ENCODE measurements around the gene NOL11. TPM values are rescaled to one million over a fixed set of nuclear protein-coding genes. Genes with fewer than 3 reads are reported as not detected.

Gene NOL11
- total and polyA plus RNA-seq, 2 of the 8 experiments (the other 6 are each of a cell fraction or from before 2014, with no cell fraction given): 58.0 to 97.2 TPM

- Histone ChIP-seq H2BK20ac (ENCODE audit: low read length) (no peak overlapping the region), H4K91ac (replicated peaks; ENCODE audit: insufficient read length, low read length) (no peak overlapping the region), H4K5ac (ENCODE audit: insufficient read length, low read depth, low read length) (no peak overlapping the region), H2BK120ac (replicated peaks; ENCODE audit: low read depth, low read length) (no peak overlapping the region), H3K23me2 (ENCODE audit: low read depth, low read length) (no peaks in the 10 kb centered on the region), H3K14ac (ENCODE audit: insufficient read length) (no peak overlapping the region), H3K9ac (replicated peaks in 1 of 4; ENCODE audit: extremely low read depth in 1 of 4, low read depth in 3 of 4, low read length in 3 of 4) (no peak overlapping the region), H2BK15ac (ENCODE audit: low read length) (no peak overlapping the region), H2BK5ac (ENCODE audit: low read depth, low read length) (no peak overlapping the region), H3K79me1 (ENCODE audit: low read depth, low read length) (no peaks in the 10 kb centered on the region), H3K4me2 (ENCODE audit: insufficient read depth in 1 of 2, low read depth in 2 of 2, low read length in 2 of 2) (no peak overlapping the region), H2AK5ac (ENCODE audit: low read depth, low read length) (no peak overlapping the region), H3K4me1 (replicated peaks in 1 of 4; ENCODE audit: control insufficient read depth in 3 of 4, insufficient read depth in 4 of 4, low read length in 3 of 4) (no peaks in the 10 kb centered on the region), H3K4me3 (ENCODE audit: extremely low read depth in 1 of 4, insufficient read depth in 2 of 4, low read depth in 3 of 4, low read length in 4 of 4) (no peak overlapping the region), H3K27ac (ENCODE audit: low read depth, low read length) (no peak overlapping the region), H3K36me3 (ENCODE audit: control insufficient read depth in 2 of 4, insufficient read depth in 4 of 4, low read length in 3 of 4) (no peaks in the 10 kb centered on the region), H3K23ac (ENCODE audit: insufficient read length) (no peak overlapping the region), H3K9me3 (ENCODE audit: insufficient read depth in 2 of 2, low read depth in 1 of 2, low read length in 1 of 2) (no peaks in the 10 kb centered on the region), H3K27me3 (replicated peaks in 1 of 4; ENCODE audit: control insufficient read depth in 3 of 4, extremely low read depth in 1 of 4, insufficient read depth in 3 of 4, low read length in 3 of 4) (no peaks in the 10 kb centered on the region), H4K8ac (ENCODE audit: extremely low read depth, insufficient read depth, low read length) (no peak overlapping the region), H4K20me1 (replicated peaks in 1 of 2; ENCODE audit: control insufficient read depth in 1 of 2, insufficient read depth in 2 of 2, low read length in 2 of 2) (no peaks in the 10 kb centered on the region), H3K79me2 (ENCODE audit: control insufficient read depth in 1 of 2, insufficient read depth in 2 of 2, low read length in 2 of 2) (no peaks in the 10 kb centered on the region), H2AFZ (ENCODE audit: low read length) (no peak overlapping the region), H3K4ac (replicated peaks; ENCODE audit: insufficient read length, low read depth, low read length) (no peak overlapping the region), H3K56ac (replicated peaks; ENCODE audit: insufficient read length, low read depth, low read length) (no peak overlapping the region), H3K18ac (ENCODE audit: extremely low read depth, low read length) (no peak overlapping the region), H2BK12ac (ENCODE audit: low read depth, low read length) (no peak overlapping the region)
- 73% methylated on average over 2 of the region's 2 CpGs; no CpG with 5 or more reads in 1 of the 2 experiments for WGBS, 2 experiments (ENCODE audit: extremely low coverage in 1 of 2, insufficient coverage in 1 of 2, insufficient read length in 1 of 2, insufficient replicate concordance in 2 of 2, low coverage in 1 of 2, low lambda C conversion rate in 2 of 2, missing lambda C conversion rate in 1 of 2)
- DNase-seq (ENCODE audit: low read depth in 1 of 2, low spot score in 2 of 2) (no peak), FAIRE-seq (no peak)
- ChIA-PET POLR2A (ENCODE audit: partially characterized antibody) (no interaction called here), CTCF (ENCODE audit: partially characterized antibody) (interaction anchor here (1.4 kb wide), 1 partner anchor 53 kb away, joined by 3 read pairs; no protein-coding TSS in a partner anchor)
- TF ChIP-seq RBBP5 (IDR thresholded peaks at IDR 0.05; ENCODE audit: borderline replicate concordance, low read depth, low read length) (no peak), CHD2 (IDR thresholded peaks at IDR 0.05; ENCODE audit: low read length) (no peak), ATF2 (IDR thresholded peaks at IDR 0.05; ENCODE audit: low read length) (no peak), SIX5 (IDR thresholded peaks at IDR 0.05; ENCODE audit: low read depth, low read length) (no peak), EGR1 (IDR thresholded peaks at IDR 0.05; ENCODE audit: borderline replicate concordance, low read depth, low read length) (no peak), EZH2 (IDR thresholded peaks at IDR 0.05; ENCODE audit: low read depth, low read length, severe bottlenecking) (no peak), KDM1A (IDR thresholded peaks at IDR 0.05; ENCODE audit: borderline replicate concordance, low read length) (no peak), NRF1 (IDR thresholded peaks at IDR 0.05; ENCODE audit: low read depth, low read length) (no peak), RXRA (IDR thresholded peaks at IDR 0.05; ENCODE audit: insufficient read depth, low read depth, low read length) (no peak)
Observed at GRCh38 chr17:67682196-67682595, 35.5 kb upstream of the NOL11 start.
